ENCODE data around the gene ASCL2.

DNA sequence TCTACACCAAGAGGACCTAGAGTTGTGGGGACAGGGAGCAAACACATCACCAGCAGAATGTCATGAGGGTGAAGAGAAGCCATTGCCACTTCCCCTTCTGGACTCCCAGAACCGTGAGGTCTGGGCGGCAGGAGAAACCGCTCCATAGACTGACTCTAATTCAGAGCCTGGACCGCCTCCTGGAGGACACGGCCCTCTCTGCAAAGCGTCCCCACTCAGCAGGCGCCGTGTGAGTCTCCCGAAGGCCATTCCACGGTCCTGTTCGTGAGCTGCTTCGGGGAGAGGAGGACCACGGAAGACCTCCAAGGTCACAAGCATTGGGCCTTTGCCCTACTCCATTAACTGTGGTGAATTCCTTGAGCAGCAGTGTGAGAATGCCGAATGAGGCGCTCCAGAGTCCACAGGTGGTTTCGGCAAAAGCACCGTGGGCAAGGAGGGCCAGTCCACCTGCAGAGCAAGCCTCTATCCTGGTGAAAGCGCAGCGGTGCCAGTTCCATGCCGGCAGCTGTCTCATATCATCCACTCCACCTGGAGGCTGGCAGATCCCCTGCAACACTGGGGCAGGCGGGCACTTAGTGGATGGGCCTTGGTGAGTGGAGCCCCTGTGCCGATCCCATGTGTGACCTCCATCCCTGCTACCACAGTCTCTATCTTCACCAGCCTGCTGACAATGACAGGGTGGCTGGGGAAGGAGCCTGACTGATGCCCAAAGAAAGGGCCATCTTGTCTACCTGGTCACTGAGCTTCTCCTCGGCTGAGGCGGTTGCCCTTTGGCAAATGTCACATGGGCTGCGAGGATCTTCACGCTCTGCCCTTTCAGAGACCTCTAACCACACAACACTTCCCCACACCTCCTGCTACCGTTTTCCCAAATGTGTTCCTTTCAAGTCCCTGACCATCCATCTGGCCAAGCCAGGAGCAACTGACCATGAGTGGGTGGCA is 23.9 kb upstream of the ASCL2 start:
- TF ChIP-seq FOXK2 (IDR thresholded peaks at IDR 0.05) (no peak), L3MBTL2 (conservative IDR thresholded peaks at IDR 0.05) (no peak), FOXM1 (IDR thresholded peaks at IDR 0.05; ENCODE audit: borderline replicate concordance) (no peak), TARDBP (IDR thresholded peaks at IDR 0.05) (no peak), SP1 (IDR thresholded peaks at IDR 0.05) (no peak)
